M059J (cell line): ENCODE results near the gene GALM. TPM values are rescaled to one million over a fixed set of nuclear protein-coding genes. Genes with fewer than 3 reads are reported as not detected.
"Not testable (repeated sequence)": the region's sequence is repeated elsewhere in the genome, so short reads cannot be mapped to it uniquely, and the experiment has no call there.

Source experiments
- DNase-seq: peaks from one replicate; pipeline ENCODE4 v3.0.0-alpha.2; 2012; ENCODE audit warnings: low read depth
- total RNA-seq: library from RNA; depleted of rRNA; stranded (reverse); fragments of >200 nt; shearing (Covaris generic); gene quantifications from 2 replicates; pipeline ENCODE4 v1.2.3, GENCODE V29; 2014

Gene GALM
- total RNA-seq, 1 experiment from 2014 or later, result 3.7 TPM

- no peak for DNase-seq
Observed at GRCh38 chr2:38709567-38710194, 43.8 kb downstream of the GALM start.

GRCh38 chr2:38711558-38711957 lies 45.6 kb downstream of the GALM start:
- no peak for DNase-seq

GRCh38 chr2:38712413-38712812 lies 46.5 kb downstream of the GALM start:
- no peak for DNase-seq

- DNase-seq, result no peak
Observed at GRCh38 chr2:38712871-38713270, 47.0 kb downstream of the GALM start.

- DNase-seq, result no peak
Observed at GRCh38 chr2:38713338-38713737, 47.4 kb downstream of the GALM start.

GRCh38 chr2:38714941-38715340 lies 49.0 kb downstream of the GALM start:
- not testable (repeated sequence) for DNase-seq

DNA sequence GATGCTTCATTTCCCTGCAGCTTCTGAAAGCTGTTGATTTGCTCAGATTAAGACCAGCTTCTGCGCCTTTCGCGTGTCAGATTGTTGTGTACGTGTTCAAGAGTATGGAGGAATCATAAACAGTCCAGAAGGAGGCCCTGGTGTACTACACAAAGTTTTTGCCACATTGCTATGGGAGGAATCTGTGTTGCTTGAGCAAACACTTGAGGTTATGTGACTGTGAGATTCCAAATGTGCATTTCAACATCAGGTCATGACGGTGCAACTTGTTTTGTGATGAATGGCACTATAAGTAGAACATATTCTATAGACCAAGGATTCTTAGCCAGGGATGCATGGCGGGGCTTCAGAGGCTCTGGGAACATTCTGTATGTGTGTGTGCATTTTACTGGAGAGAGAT lies 50.3 kb downstream of the GALM start:
- DNase-seq, result no peak

DNA sequence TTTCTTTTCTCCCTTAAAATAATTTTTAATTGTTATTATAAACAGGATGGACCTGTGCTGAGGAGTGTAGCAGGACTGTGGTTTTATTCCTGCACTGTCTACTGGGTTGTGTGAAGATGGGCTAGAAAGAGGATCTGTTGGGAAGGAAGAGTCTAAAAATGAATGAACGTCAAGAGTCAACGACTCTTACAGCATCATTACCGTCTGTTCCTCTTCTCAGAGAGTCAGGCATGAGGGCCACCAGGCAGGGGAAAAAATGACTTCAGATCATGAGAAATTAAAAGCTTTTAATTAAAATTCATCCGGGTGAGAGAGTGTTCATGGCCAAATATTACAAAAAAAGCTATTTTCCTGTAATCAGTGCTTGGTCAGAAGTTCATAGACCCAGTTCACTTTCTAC lies 52.7 kb downstream of the GALM start:
- no peak for DNase-seq

DNA sequence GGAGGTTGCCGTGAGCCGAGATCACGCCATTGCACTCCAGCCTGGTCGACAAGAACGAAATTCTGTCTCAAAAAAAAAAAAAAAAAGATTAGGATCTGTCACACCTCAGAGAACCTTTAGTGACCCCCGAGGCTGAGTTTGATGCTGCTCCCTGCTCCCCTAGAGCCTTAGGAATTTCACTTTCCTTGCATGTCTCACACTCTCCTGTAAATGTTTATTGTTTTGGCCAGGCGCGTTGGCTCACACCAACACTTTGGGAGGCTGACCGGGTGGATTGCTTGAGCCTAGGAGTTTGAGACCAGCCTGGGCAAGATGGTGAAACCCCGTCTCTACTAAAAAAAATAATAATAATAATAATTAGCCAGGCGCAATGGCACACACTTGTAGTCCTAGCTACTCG lies 53.8 kb downstream of the GALM start:
- DNase-seq, result no peak

DNA sequence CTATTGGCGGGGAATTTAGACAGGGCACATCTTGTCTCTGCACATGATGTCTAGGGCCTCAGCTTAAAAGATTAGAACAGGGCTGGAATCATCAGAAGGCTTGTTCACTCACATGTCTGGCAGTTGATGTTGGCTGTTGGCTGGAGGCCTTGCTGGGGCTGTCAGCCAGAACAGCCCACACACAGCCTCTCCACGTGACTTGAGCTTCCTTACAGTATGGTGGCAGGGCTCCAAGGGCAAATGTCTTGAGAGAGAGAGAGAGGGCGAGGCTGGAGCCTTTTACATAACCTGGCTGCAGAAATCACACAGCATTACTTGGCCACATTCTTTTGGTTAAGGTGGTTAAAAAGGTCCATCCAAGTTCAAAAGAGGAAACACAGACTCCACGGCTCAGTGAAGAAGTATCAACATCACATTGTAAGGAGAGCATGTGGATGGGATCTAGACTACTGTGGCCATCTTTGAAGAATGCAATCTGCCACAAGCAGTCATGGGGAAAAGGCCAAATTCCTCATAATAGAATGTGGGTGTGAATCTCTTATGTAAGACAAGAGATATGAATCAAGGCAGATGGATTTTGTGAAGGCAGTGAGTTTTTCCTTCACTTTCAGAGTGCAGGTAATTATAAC lies 54.8 kb downstream of the GALM start:
- DNase-seq, result peak; percentile 99

- no peak for DNase-seq
Observed at GRCh38 chr2:38722271-38723061, 56.6 kb downstream of the GALM start.

DNA sequence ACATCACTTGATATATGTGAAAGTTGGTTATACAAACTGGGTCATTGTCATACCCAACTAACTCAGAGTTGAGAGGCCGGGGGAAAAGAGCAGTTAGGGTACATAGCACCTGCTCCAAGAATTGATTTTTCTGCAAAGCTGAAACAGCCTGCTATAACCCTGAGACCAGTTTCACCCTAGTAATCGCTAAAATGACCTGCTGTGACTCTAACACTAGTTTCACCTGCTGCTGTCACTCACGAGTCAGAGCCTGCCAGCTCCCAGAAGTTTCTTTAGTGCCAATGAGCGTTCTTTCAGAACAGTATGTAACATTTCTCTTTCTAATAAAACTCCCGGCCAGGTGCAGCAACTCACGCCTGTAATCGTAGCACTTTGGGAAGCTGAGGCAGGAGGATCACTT lies 57.3 kb downstream of the GALM start:
- no peak for DNase-seq

DNA sequence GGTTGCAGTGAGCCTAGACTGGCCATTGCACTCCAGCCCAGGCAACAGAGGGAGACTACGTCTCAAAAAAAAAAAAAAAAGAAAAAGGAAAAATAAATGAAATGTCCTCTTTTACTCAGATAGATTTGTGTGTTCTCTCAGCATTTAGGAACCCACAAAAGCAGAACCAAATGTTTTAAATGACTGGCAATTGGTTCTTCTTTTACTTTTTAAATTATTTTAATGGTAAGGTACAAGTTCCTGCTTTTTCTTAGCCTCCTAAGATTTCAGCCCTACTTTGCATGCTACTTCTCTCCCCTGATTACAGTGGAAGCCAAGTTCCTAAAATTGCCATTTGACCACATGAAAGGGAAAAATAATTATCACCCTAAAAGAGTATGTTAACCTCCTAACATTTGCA lies 61.7 kb downstream of the GALM start:
- DNase-seq, result no peak

GRCh38 chr2:38728694-38729093 lies 62.8 kb downstream of the GALM start:
- no peak for DNase-seq

GRCh38 chr2:38731090-38731489 lies 65.2 kb downstream of the GALM start:
- no peak for DNase-seq

GRCh38 chr2:38731684-38732221 lies 65.8 kb downstream of the GALM start:
- DNase-seq, result no peak

DNA sequence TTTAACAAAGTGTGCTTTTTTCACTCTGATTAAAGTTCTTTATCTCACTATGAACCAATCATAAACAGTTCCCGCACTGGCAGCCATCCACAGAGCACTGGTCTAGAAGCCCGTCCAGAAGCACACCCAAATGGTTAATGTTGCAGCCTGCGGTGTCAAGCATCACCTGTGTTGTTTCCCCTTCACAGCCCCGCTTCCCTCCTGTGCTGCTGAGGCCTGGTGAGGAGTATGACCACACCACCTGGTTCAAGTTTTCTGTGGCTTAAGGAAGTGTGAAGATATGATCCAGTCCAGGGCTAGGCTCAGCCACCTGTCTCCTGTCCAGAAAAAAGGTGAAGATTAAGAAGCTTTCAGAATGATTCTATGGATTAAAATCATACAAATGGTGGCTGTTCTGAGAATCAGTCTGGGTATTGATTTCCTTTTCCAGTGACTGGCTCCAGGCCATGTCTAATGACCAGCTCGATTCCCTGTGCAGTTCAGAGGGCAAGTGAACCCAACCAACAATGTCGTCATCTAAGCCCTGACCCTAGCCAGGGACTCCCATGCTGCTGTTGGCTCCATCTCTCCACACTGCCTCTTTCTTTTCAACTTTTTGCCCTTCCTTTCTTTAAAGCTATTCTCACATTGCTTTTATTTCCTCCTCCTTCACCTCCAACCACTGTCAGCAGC lies 67.5 kb downstream of the GALM start:
- no peak for DNase-seq

- DNase-seq, result no peak
Observed at GRCh38 chr2:38734299-38735058, 68.6 kb downstream of the GALM start.

GRCh38 chr2:38735999-38736320 lies 70.0 kb downstream of the GALM start:
- DNase-seq, result no peak

DNA sequence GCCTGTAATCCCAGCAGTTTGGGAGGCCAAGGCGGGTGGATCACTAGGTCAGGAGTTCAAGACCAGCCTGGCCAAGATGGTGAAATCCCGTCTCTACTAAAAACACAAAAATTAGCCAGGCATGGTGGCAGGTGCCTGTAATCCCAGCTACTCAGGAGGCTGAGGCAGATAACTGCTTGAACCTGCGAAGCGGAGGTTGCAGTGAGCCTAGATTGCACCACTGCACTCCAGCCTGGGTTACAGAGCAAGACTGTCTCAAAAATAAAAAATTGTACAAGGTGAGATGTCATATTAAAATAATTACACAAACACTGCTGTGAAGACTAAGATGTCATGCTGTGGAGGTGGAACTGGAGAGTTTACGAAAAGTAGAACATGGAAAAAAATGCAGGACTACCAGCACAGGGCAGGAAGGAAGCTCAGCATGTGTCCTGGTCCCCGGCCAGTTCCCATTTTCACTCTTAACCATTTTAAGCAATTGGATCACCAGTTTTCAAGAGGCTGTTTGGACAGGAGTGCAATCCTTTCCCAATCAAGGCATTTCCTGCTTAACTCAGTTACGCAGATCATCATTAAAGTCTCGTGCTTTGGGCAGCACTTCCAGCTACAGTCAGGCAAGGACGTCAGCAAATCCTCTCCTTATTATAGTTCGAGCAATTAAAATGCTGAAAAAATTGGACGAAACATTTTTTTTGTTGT lies 71.2 kb downstream of the GALM start:
- not testable (repeated sequence) for DNase-seq

DNA sequence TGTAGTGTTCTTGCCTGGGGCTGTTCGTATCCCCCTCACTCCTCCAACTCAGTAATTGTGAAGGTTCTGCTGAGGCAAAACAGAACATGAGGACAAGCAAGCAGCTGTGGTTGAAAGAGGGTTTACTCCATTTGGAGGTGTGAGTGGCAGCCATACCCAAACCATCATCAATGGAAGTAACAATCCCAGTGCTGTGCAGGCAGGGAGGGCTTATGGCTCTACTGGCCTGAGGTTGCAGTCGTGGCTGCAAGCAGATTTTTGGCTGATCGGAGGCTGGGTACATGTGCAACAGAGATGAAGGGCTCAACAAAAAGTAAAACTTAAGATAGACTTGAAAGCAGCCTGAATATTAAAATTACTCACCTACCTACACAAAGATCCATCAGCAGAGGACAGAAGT lies 72.0 kb downstream of the GALM start:
- DNase-seq, result no peak
